GM21529 (cell line): ENCODE data around the gene PILRB.
A peak's percentile ranks its signal among the peaks of the same experiment; 100 is the strongest.

Experiments used
- ATAC-seq: cut with Tn5 transposase; IDR thresholded peaks from one replicate; pipeline ENCODE4 v1.9.1; 2021; ENCODE audit not compliant: unreplicated experiment

Gene PILRB

DNA sequence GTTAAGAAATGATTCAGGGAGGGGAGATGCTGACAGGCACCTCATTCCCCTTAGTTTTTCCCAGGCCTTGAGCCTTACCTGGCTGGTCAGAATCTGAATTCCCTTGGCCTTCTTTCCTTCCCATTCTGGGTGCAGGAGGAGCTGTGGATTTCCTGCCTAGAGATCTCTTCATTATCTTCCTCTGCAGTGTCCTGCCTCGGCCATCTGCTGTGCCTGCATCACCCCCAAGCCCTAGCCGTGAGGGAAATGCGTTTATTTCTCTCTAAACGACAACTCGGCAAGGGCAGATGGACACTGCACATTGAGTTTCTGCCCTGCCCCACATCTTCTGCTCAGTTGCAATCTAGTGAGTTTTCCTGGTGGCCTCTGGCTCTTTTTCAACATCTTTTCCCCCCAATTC, 43.9 kb downstream of the PILRB start:
- no peak for ATAC-seq

DNA sequence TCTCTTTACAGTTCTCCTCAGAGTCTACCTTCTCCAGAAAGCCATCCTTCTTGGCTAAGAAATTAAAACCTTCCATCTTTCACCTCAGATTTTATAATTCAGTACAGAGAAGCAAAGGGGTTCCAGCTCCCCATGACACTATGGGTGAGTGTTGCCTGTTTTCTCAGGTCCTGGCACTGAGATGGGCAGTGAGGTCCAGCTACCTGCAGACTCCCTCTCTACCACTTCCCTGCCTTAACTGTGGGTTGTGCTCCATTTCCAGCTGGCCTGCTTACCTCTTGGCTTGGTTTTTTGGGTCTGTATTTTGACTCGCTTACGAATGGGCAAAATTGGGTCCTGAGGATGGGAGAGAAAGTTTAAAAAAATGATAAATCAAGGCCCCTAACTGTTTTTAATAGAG, 44.3 kb downstream of the PILRB start:
- no peak for ATAC-seq

DNA sequence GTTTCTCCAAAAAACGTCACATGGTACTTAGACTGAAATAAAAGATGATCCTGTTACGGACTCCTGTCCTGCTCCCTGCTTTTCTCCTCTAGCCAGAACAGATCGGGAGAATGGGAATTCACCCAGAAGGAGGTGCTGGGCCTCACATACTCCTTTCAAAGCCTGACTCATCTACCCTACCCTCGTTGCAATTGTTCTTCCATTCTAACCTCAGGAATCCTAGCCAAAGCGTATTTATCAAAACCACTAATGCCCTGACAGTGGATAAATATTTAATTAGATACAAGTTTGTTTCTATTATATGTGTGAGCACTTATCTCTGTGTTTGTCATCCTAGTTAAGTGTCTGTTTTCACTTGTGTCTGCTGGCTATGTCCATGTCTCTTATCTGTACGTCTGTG, 48.9 kb downstream of the PILRB start:
- no peak for ATAC-seq

DNA sequence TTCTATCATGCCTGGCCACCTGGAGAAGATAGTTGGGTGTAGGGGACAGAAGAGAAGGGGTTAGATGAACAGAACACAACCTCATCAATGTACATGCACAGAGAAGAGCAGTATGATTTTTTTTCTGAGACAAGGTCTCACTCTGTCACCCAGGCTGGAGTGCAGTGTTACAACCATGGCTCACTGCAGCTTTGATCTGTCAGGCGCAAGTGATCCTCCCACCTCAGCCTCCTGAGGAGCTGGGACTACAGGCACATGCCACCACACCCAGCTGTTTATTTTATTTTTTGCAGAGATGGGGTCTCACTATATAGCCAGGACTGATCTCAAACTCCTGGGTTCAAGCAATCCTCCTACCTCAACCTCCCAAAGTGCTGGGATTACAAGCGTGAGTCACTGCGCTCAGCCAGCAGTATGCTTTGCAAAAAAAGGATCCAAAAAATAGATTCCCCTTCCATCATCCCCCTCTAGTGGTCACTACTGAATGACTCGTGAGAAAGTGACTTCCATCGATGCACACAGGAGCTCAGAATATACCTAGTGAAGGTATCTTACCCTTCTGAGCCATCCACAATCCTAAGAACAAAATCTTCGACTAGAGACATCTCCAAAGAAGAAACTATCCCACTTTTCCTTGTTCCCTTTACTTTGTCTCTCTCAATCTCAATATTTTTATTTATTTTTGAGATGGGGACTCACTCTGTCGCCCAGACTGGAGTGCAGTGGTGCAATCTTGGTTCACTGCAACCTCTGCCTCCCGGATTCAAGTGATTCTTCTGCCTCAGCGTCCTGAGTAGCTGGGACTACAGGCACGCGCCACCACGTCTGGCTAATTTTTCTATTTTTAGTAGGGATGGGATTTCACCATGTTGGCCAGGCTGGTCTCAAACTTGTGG, 49.6 kb downstream of the PILRB start:
- ATAC-seq: peak; percentile 67

DNA sequence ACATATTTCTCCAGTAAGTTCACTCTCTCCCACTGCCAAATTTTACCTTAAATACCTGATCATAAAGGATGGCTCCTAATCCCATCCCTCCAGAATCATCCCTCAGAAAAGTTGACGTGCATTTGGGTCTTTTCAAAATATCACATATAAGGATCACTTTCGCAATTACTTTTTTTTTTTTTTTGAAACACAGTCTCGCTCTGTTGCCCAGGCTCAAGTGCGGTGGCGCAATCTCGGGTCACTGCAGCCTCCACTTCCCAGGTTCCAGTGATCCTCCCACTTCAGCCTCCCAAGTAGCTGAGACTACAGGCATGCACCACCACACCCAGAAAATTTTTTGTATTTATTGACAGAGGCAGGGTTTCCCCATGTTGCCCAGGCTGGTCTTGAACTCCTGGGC, 53.2 kb downstream of the PILRB start:
- no peak for ATAC-seq

DNA sequence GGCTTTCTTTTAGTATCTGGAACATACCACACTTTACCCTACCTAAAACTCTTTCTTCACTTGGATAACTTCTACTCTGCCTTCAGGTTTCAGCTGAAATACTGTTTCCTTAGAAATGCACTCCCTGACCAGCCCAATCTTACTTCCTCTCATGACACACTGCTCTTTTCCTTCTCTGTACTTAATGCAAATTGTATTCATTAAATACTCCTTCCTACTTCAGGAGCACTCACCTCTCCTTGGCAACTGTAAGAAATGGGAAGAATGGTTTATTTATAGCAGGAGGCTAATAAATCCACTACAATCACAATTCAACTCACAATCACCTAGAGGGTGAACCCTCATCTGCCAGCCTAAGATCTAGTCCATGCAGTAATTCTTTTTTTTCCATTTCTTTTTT, 55.4 kb downstream of the PILRB start:
- no peak for ATAC-seq

DNA sequence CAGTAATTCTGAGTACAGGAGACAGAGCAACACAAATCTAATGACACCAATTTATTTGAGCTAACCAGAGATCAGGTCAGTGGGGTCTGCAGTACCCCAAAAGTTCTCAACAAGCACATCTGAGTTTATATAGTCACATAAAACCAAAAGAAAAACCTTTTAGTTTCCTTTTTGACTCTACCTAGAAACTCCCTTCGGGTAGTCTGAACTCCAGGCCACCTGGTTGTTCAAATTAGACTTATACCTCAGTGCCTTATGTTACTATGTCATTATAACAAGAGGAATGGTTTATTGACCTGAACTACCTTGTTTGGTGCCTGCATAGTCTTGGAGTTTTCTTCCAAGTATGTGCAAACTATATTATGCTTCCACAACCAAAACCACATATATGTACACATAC, 56.0 kb downstream of the PILRB start:
- no peak for ATAC-seq

DNA sequence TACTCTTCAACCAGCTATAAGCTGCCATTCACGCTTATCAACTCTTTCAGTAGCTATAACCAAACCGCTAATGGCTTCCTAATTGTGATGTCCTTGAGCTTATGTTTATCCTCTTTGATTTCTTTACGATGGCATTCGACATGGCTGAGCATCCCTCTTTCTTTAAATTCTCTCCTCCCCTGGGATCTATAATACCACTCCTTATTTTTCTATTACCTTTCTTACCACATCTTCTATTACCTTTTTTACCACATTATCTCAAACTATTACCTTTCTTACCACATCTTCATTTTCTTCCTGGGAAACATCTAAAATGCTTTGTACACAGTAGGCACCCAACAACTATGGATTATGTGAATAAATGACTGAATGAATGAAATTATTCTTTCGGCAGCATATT, 57.5 kb downstream of the PILRB start:
- no peak for ATAC-seq
